Naive B cell (primary cell): ENCODE data around the gene CHMP2A. TPM values are rescaled to one million over a fixed set of nuclear protein-coding genes. Genes with fewer than 3 reads are reported as not detected.
"Not testable (repeated sequence)": the region's sequence is repeated elsewhere in the genome, so short reads cannot be mapped to it uniquely, and the experiment has no call there.

Experiments
- ATAC-seq, 2 donors: fragments of 150-1000 bp; cut with Tn5 transposase; 2 replicates each; pipeline ENCODE4 v1.10.0; 2021; ENCODE audit warnings: low read depth in 2 of 2, mild to moderate bottlenecking in 2 of 2, moderate library complexity in 2 of 2
- DNase-seq: peaks from one replicate; pipeline ENCODE4 v3.0.0; 2022
- H3K27ac Mint-ChIP-seq, 6 donors: one replicate each; pipeline ENCODE4 v1.8.0; 2020 to 2022; ENCODE audit warnings: mild to moderate bottlenecking in 6 of 6, mixed read lengths in 6 of 6, moderate library complexity in 5 of 6, inconsistent platforms in 2 of 6
- H3K27me3 Mint-ChIP-seq, 3 donors: one replicate each; pipeline ENCODE4 v1.8.0; 2021 to 2022; ENCODE audit warnings: mixed read lengths in 3 of 3, mild to moderate bottlenecking in 1 of 3
- H3K36me3 Mint-ChIP-seq, 2 donors: one replicate each; pipeline ENCODE4 v1.8.0; 2020 to 2022; ENCODE audit warnings: mixed read lengths in 2 of 2, inconsistent platforms in 1 of 2, mild to moderate bottlenecking in 1 of 2
- H3K4me1 Mint-ChIP-seq, 3 donors: one replicate each; pipeline ENCODE4 v1.8.0; 2020 to 2022; ENCODE audit warnings: mixed read lengths in 3 of 3, inconsistent platforms in 1 of 3, mild to moderate bottlenecking in 1 of 3, moderate library complexity in 1 of 3
- H3K4me3 Mint-ChIP-seq, 8 donors: one replicate each; pipeline ENCODE4 v1.8.0; 2020 to 2022; ENCODE audit warnings: mild to moderate bottlenecking in 8 of 8, mixed read lengths in 8 of 8, moderate library complexity in 8 of 8, inconsistent platforms in 2 of 8
- H3K9me3 Mint-ChIP-seq, 7 donors: one replicate each; pipeline ENCODE4 v1.8.0; 2020 to 2022; ENCODE audit warnings: mixed read lengths in 7 of 7, mild to moderate bottlenecking in 5 of 7, inconsistent platforms in 2 of 7, moderate library complexity in 1 of 7
- polyA plus RNA-seq, 6 donors: library from polyadenylated mRNA; unstranded; fragments of 300-500 nt; fragmentation: Illumina TruSeq; gene quantifications; one replicate each; pipeline ENCODE4 v1.2.3, GENCODE V29; 2021; ENCODE audit warnings: low read depth in 6 of 6

The CHMP2A gene
- polyA plus RNA-seq, 6 donors from 2014 or later, result 109 to 169 (median 122) TPM

GRCh38 chr19:58515259-58515658 is 39.6 kb downstream of the CHMP2A start:
- DNase-seq (no peak), ATAC-seq (no peak)
- Mint-ChIP-seq H3K27ac (peak overlapping the region in 3 of 6 donors; percentile 52 to 92 (median 73)), H3K4me3 (peak overlapping the region; percentile 6 to 83 (median 48)), H3K4me1 (peaks cover 46 to 68% (median 52%) of the 10 kb centered on the region in 3 donors), H3K9me3 (peaks cover 0 to under 1% (median 0%) of the 10 kb centered on the region in 7 donors), H3K36me3 (no peaks in the 10 kb centered on the region), H3K27me3 (no peaks in the 10 kb centered on the region)

GRCh38 chr19:58514564-58515022 is 40.3 kb downstream of the CHMP2A start:
- peaks cover 40 to 61% (median 46%) of the 10 kb centered on the region in 3 donors for H3K4me1 Mint-ChIP-seq
- ATAC-seq, result no peak
- H3K36me3 Mint-ChIP-seq, result no peaks in the 10 kb centered on the region
- peak overlapping the region in 7 of 8 donors; percentile 42 to 86 (median 73) for H3K4me3 Mint-ChIP-seq
- peak overlapping the region in 3 of 6 donors; percentile 49 to 92 (median 83) for H3K27ac Mint-ChIP-seq
- H3K9me3 Mint-ChIP-seq, result no peaks in the 10 kb centered on the region
- no peak for DNase-seq
- H3K27me3 Mint-ChIP-seq, result no peaks in the 10 kb centered on the region

- H3K9me3 Mint-ChIP-seq, result no peaks in the 10 kb centered on the region
- H3K27ac Mint-ChIP-seq, result peak overlapping the region in 4 of 6 donors; percentile 49 to 92 (median 75)
Observed at GRCh38 chr19:58513694-58514563, 41.0 kb downstream of the CHMP2A start.

GRCh38 chr19:58513213-58513693 is 41.7 kb downstream of the CHMP2A start:
- DNase-seq, result no peak
- Mint-ChIP-seq H3K27me3 (no peaks in the 10 kb centered on the region), H3K36me3 (peaks cover 0 to under 1% of the 10 kb centered on the region in 2 donors), H3K4me3 (peak overlapping the region in 6 of 8 donors; percentile 29 to 73 (median 56)), H3K4me1 (peaks cover 28 to 48% (median 32%) of the 10 kb centered on the region in 3 donors), H3K9me3 (no peaks in the 10 kb centered on the region), H3K27ac (peak overlapping the region in 1 of 6 donors; percentile 49)
- ATAC-seq, result no peak

More at GRCh38 chr19:58513694-58514563, 41.0 kb downstream of the CHMP2A start:
- H3K4me1 Mint-ChIP-seq, result peaks cover 33 to 54% (median 39%) of the 10 kb centered on the region in 3 donors
- H3K27me3 Mint-ChIP-seq, result no peaks in the 10 kb centered on the region
- ATAC-seq (peak; percentile 87 to 90), DNase-seq (peak; percentile 81)
- no peaks in the 10 kb centered on the region for H3K36me3 Mint-ChIP-seq
- peak overlapping the region; percentile 64 to 86 (median 76) for H3K4me3 Mint-ChIP-seq

GRCh38 chr19:58511353-58512208 is 43.3 kb downstream of the CHMP2A start, which contains the start of gene SLC27A5:
TSS of gene SLC27A5 (minus strand) at chr19:58511992. CDS start at chr19:58511955, 37 bp downstream.
- Mint-ChIP-seq H3K4me3 (peak within 1 kb of the TSS in 1 of 8 donors; percentile 57), H3K27me3 (no peaks in the 10 kb centered on the region), H3K27ac (peak within 1 kb of the TSS in 2 of 6 donors; percentile 64 to 71)

GRCh38 chr19:58510084-58510862 is 44.6 kb downstream of the CHMP2A start:
- Mint-ChIP-seq H3K27me3 (no peaks in the 10 kb centered on the region), H3K27ac (peak overlapping the region in 2 of 6 donors; percentile 34 to 56), H3K36me3 (peaks cover 0 to 7% of the 10 kb centered on the region in 2 donors), H3K4me1 (peaks cover 15 to 28% (median 16%) of the 10 kb centered on the region in 3 donors), H3K9me3 (peaks cover 4 to 14% (median 10%) of the 10 kb centered on the region in 7 donors), H3K4me3 (peak overlapping the region in 1 of 8 donors; percentile 30)
- DNase-seq (no peak), ATAC-seq (no peak)

More at GRCh38 chr19:58511353-58512208, 43.3 kb downstream of the CHMP2A start, which contains the start of gene SLC27A5:
- peaks cover 23 to 37% (median 24%) of the 10 kb centered on the region in 3 donors for H3K4me1 Mint-ChIP-seq
- ATAC-seq (no peak), DNase-seq (no peak)
- peaks cover 0 to 7% of the 10 kb centered on the region in 2 donors for H3K36me3 Mint-ChIP-seq
- peaks cover 4 to 11% (median 8%) of the 10 kb centered on the region in 7 donors for H3K9me3 Mint-ChIP-seq

- Mint-ChIP-seq H3K4me3 (peak overlapping the region in 1 of 8 donors; percentile 30), H3K36me3 (peaks cover 0 to 7% of the 10 kb centered on the region in 2 donors), H3K27ac (peak overlapping the region in 1 of 6 donors; percentile 56), H3K9me3 (peaks cover 4 to 14% (median 10%) of the 10 kb centered on the region in 7 donors), H3K27me3 (no peaks in the 10 kb centered on the region), H3K4me1 (peaks cover 10 to 24% (median 14%) of the 10 kb centered on the region in 3 donors)
- DNase-seq, result no peak
- no peak for ATAC-seq
Observed at GRCh38 chr19:58509731-58510083, 45.2 kb downstream of the CHMP2A start.

- not testable (repeated sequence) for ATAC-seq, H3K4me1 Mint-ChIP-seq, H3K27me3 Mint-ChIP-seq, DNase-seq, H3K36me3 Mint-ChIP-seq
- H3K9me3 Mint-ChIP-seq, result peaks cover 5 to 17% (median 13%) of the 10 kb centered on the region in 7 donors
- peak overlapping the region in 1 of 6 donors; percentile 42 for H3K27ac Mint-ChIP-seq
- H3K4me3 Mint-ChIP-seq, result peak overlapping the region in 2 of 8 donors; percentile 7 to 20
Observed at GRCh38 chr19:58507602-58508223, 47.2 kb downstream of the CHMP2A start.

Other genes starting within 250 kb of the CHMP2A start
- gene ERVK3-1, start 249.7 kb downstream of the CHMP2A start, polyA plus RNA-seq, result 10 to 100 TPM; 47.2 to 88.7 (median 74.6) TPM
- gene ZSCAN22, start 228.1 kb downstream of the CHMP2A start, polyA plus RNA-seq, result 1 to 10 TPM in 5 of 6 donors, not detected in 1; 1.5 to 5.2 (median 2.1) TPM
- gene A1BG, start 201.6 kb downstream of the CHMP2A start, polyA plus RNA-seq, result 10 to 100 TPM; 30.6 to 68.3 (median 50.9) TPM
- gene ZNF497, start 192.4 kb downstream of the CHMP2A start, polyA plus RNA-seq, result 1 to 10 TPM in 3 of 6 donors, under 1 TPM in 3; 0.23 to 2.3 (median 1.5) TPM
- gene ZNF837, start 174.1 kb downstream of the CHMP2A start, polyA plus RNA-seq, result 10 to 100 TPM in 2 of 6 donors, 1 to 10 TPM in 4; 7.5 to 13.5 (median 8.5) TPM
- gene RPS5, start 167.8 kb downstream of the CHMP2A start, polyA plus RNA-seq, result 1,000 to 10,000 TPM; 1,545 to 2,332 (median 1,783) TPM
- not detected for gene RNF225, start 159.4 kb downstream of the CHMP2A start, polyA plus RNA-seq
- gene ZNF584, start 146.5 kb downstream of the CHMP2A start, polyA plus RNA-seq, result 1 to 10 TPM; 3.6 to 6.2 (median 4.5) TPM
- gene ZNF132, start 115.0 kb downstream of the CHMP2A start, polyA plus RNA-seq, result 1 to 10 TPM in 5 of 6 donors, not detected in 1; 2.1 to 3.8 (median 3.2) TPM
- gene ZNF324B, start 103.5 kb downstream of the CHMP2A start, polyA plus RNA-seq, result 1 to 10 TPM in 5 of 6 donors, under 1 TPM in 1; 0.96 to 3.7 (median 2.4) TPM
- 10 to 100 TPM in 5 of 6 donors, 1 to 10 TPM in 1; 8.5 to 30.0 (median 14.4) TPM for gene ZNF324, start 88.0 kb downstream of the CHMP2A start, polyA plus RNA-seq
- 1 to 10 TPM; 4.1 to 6.2 (median 5.0) TPM for gene ZNF446, start 78.8 kb downstream of the CHMP2A start, polyA plus RNA-seq
- 10 to 100 TPM; 12.0 to 17.8 (median 12.7) TPM for gene SLC27A5, start 43.1 kb downstream of the CHMP2A start, polyA plus RNA-seq
- 1 to 10 TPM; 3.3 to 6.8 (median 4.8) TPM for gene ZBTB45, start 35.3 kb downstream of the CHMP2A start, polyA plus RNA-seq
- gene TRIM28, start 11.0 kb downstream of the CHMP2A start, polyA plus RNA-seq, result 100 to 1,000 TPM in 1 of 6 donors, 10 to 100 TPM in 5; 25.7 to 100 (median 50.8) TPM
- 10 to 100 TPM; 10.8 to 24.2 (median 16.8) TPM for gene UBE2M, start 3.5 kb upstream of the CHMP2A start, polyA plus RNA-seq
- 10 to 100 TPM in 2 of 6 donors, 1 to 10 TPM in 4; 6.6 to 14.8 (median 9.3) TPM for gene MZF1, start 18.2 kb upstream of the CHMP2A start, polyA plus RNA-seq